HFF-Myc (cell line): ENCODE results near the gene CDH13.

ENCODE experiments used
- DNase-seq: peaks from one replicate; pipeline ENCODE4 v3.0.0-alpha.2; 2011; ENCODE audit warnings: low read depth; ENCODE audit errors: extremely low read depth
- H3K4me3 ChIP-seq: replicated peaks from 2 replicates; pipeline ENCODE4 v1.5.1; 2011; ENCODE audit warnings: low read depth, mild to moderate bottlenecking, control low read depth, low read length
- CTCF ChIP-seq: IDR thresholded peaks from 2 replicates; pipeline ENCODE4 v1.5.1; 2012; ENCODE audit warnings: mild to moderate bottlenecking, low read depth, low read length, control low read depth; ENCODE audit errors: missing control alignments

CDH13 gene

DNA sequence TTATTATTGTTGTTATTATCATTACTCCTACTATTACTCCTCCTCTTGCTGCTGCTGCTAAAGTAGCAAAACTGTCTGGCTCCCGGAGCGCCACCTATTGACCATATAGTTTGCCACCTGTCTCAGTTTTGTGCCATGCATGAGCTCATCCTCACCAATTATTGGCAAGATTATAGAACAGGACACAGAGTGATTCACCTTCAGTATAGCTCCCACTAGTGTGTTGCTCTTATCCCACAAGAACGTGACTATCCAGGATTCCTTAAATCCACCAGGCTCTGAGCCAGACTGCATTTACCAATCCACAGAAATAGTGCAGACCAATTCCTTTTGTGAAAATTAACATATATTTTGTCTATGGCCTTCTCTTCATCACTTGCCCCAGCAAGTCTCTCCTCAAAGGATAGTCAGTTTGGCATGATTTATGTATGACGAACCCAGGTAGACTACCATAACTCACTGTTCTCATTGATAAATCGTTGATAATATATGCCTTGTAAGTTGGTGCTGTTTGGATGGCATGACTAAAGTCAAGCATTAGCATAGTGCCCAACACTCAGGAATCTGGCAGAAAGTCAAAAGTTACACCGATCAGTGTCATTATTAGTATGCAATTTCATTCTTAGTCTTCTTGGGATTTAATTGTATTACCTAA, 775.5 kb downstream of the CDH13 start:
- DNase-seq = no peak
- H3K4me3 ChIP-seq = no peak overlapping the region
- peak; percentile 9 for TF ChIP-seq CTCF

- no peak overlapping the region for H3K4me3 ChIP-seq
- DNase-seq = no peak
- TF ChIP-seq CTCF = no peak
These were observed 776.2 kb downstream of the CDH13 start for GRCh38 chr16:83402967-83403366.

GRCh38 chr16:83403761-83404160, 777.0 kb downstream of the CDH13 start:
- no peak for TF ChIP-seq CTCF
- DNase-seq = no peak
- H3K4me3 ChIP-seq = no peak overlapping the region

DNA sequence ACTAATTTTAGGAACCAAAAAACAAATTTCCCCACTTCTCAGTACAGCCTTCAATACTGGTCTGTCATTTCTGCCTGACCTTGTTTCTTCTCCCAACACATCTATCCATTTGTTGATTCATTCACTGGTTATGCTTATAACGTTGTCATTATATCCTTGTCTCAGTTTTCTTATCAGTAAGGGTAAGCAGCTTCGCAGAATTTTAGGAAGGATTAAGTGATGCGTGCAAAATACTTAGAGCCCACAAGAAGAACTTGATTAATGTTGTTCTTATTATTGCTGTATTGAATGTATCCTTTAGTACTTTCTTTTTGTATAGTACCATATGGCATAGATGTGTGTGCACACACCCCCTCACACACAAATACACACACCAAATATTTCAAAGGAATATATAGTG, 777.5 kb downstream of the CDH13 start:
- no peak for TF ChIP-seq CTCF
- H3K4me3 ChIP-seq = no peak overlapping the region
- no peak for DNase-seq

DNA sequence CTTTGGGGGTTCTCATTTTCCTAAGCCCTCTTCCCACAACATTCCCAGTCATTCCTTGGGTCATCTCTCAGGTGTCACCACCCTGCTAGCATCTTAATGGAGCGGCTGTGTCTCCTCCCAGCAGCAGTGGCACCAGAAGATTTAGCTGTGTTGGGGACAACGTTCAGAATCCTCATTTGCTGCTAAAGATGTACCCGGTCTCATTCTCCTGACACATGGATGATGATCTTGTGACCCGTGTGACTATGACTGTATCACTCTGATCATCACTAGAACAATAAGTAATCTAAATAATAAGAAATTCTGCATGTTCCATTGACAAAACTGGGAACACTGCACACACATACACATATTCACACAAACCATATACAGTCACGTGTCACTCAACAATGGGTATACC, 781.2 kb downstream of the CDH13 start:
- TF ChIP-seq CTCF = no peak
- no peak overlapping the region for H3K4me3 ChIP-seq
- DNase-seq = no peak

- H3K4me3 ChIP-seq = no peak overlapping the region
- no peak for TF ChIP-seq CTCF
- DNase-seq = no peak
These were observed 782.6 kb downstream of the CDH13 start for GRCh38 chr16:83409347-83409746.

DNA sequence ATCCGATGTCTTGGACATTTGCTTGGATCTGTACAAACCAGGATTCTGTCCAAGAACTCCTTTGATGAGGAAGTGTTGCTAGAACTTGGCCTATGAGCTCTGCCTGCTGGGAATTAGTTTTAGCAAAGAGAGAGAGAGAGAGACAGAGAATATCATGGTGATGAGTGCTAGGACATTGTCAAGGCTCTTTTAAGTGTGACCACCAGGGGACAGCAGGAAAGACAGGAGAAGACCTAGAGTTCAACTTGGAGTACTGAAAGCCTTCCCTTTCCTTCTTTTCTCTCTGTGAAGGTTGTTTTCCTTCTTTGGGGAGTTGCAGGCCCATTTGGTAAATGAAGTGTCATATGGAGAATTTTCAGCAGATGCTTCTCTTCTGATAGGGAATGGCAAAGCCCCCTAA, 791.8 kb downstream of the CDH13 start:
- DNase-seq = no peak
- TF ChIP-seq CTCF = peak; percentile 20
- no peak overlapping the region for H3K4me3 ChIP-seq
